Measurements from ENCODE around the gene CTBP1.
"Not testable (repeated sequence)": the region's sequence is repeated elsewhere in the genome, so short reads cannot be mapped to it uniquely, and the experiment has no call there.

CTBP1 gene

DNA sequence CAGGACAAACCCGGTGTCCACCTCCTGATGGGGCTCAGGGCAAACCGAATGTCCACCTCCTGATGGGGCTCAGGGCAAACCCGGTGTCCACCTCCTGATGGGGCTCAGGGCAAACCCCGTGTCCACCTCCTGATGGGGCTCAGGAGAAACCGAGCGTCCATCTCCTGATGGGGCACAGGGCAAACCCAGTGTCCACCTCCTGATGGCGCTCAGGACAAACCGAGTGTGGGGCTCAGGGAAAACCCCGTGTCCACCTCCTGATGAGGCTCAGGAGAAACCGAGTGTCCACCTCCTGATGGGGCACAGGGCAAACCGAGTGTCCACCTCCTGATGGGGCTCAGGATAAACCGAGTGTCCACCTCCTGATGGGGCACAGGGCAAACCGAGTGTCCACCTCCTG is 12.1 kb downstream of the CTBP1 start:
- not testable (repeated sequence) for H3K4me1 ChIP-seq (ENCODE audit: control insufficient read depth, insufficient read depth, low read length); H3K9me3 ChIP-seq (ENCODE audit: control insufficient read depth, insufficient read depth, low read length); H3K27me3 ChIP-seq (ENCODE audit: control insufficient read depth, insufficient read depth, low read length); H3K4me3 ChIP-seq (ENCODE audit: low read depth, low read length); H3K27ac ChIP-seq (ENCODE audit: low read depth, low read length); H3K9ac ChIP-seq (ENCODE audit: low read depth, low read length)
- peaks cover 67% of the 10 kb centered on the region for H3K36me3 ChIP-seq (ENCODE audit: control insufficient read depth, insufficient read depth, low read length)

DNA sequence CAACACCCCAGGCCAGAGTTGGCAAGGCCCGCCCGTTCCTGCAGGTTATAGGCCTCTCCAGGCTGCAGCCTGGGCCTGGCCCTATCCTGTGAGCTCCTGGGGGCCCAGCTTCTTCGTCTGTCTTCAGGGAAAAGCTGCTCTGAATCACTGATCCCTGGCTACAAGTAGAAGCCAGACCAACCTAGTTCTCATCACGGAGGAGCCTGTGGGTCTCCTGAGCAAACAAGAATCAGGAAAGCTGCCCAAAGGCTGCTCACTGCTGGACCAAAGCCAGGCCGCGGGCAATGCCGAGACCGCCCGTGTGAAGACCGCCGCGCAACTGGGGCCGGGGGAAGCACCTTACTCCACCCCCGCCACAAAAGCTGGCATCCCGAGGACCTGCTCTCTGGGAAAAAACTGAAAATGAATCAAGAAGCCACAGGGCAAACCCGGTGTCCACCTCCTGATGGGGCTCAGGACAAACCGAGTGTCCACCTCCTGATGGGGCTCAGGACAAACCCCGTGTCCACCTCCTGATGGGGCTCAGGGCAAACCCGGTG is 12.8 kb downstream of the CTBP1 start:
- Histone ChIP-seq H3K27ac (ENCODE audit: low read depth, low read length) (no peak overlapping the region), H3K27me3 (ENCODE audit: control insufficient read depth, insufficient read depth, low read length) (no peaks in the 10 kb centered on the region), H3K9ac (ENCODE audit: low read depth, low read length) (no peak overlapping the region), H3K9me3 (ENCODE audit: control insufficient read depth, insufficient read depth, low read length) (no peaks in the 10 kb centered on the region), H3K4me3 (ENCODE audit: low read depth, low read length) (no peak overlapping the region), H3K36me3 (ENCODE audit: control insufficient read depth, insufficient read depth, low read length) (peaks cover 68% of the 10 kb centered on the region), H3K4me1 (ENCODE audit: control insufficient read depth, insufficient read depth, low read length) (no peaks in the 10 kb centered on the region)

DNA sequence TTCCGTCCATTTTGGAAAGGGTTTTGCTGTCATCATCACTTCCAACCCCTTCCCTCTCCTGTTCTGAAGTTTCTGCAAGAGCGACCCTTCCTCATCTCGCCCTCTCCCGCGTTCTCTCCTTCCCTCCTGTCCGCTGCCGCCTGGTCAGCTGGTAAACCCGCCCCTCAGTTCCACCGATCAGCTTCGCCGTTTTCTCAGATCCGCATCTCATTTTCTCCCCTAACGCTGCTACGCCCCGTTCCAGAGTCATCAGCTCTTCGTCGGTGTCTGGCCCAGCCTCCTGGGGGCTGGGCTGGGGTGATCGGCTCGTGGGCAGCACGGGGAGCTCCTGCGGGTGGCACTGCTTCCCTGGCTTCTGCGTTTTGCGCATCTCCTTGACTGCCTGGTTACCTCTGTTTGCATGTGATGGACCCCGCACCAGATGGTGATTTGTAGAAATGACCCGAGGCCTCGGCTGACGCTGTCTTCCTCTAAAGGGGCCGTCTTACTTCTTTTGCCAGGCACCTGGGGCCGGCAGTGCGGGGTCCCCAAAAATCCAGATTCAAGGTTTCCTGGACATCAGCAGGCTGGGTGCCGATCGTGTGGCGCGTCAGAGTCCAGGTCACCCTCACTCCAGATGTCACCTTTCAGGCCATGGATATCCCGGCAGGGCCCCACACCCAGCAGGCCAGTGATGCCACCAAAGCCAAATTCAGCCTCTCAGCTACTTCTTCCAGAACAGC is 13.4 kb downstream of the CTBP1 start:
- H3K36me3 ChIP-seq (ENCODE audit: control insufficient read depth, insufficient read depth, low read length): peaks cover 68% of the 10 kb centered on the region
- H3K9me3 ChIP-seq (ENCODE audit: control insufficient read depth, insufficient read depth, low read length): no peaks in the 10 kb centered on the region
- no peaks in the 10 kb centered on the region for H3K4me1 ChIP-seq (ENCODE audit: control insufficient read depth, insufficient read depth, low read length)
- H3K4me3 ChIP-seq (ENCODE audit: low read depth, low read length): no peak overlapping the region
- H3K27ac ChIP-seq (ENCODE audit: low read depth, low read length): no peak overlapping the region
- H3K27me3 ChIP-seq (ENCODE audit: control insufficient read depth, insufficient read depth, low read length): no peaks in the 10 kb centered on the region
- H3K9ac ChIP-seq (ENCODE audit: low read depth, low read length): no peak overlapping the region

DNA sequence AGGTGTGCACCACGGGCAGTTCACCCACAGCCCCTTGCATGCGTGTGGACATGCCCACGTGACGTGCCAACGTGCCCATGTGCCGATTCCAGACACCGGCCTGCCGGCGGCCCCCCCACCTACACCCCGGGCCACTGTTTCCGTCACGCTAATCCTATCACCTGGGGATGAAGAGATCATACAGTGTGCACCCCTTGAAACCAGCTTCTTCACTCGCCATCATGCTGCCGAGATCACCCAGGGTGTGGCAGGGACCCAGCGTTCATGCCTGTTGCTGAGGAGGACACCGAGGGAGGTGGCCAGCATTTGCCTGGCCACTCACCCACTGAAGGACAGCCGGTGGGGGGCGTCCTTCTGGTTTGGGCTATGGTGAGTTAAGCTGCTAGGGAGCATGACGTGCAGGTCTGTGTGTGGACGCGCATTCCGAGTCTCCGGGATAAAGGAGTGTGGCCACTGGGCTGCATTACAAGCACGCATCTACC is 14.1 kb downstream of the CTBP1 start:
- Histone ChIP-seq H3K9me3 (ENCODE audit: control insufficient read depth, insufficient read depth, low read length) (no peaks in the 10 kb centered on the region), H3K36me3 (ENCODE audit: control insufficient read depth, insufficient read depth, low read length) (peaks cover 73% of the 10 kb centered on the region), H3K9ac (ENCODE audit: low read depth, low read length) (no peak overlapping the region), H3K4me3 (ENCODE audit: low read depth, low read length) (no peak overlapping the region), H3K27me3 (ENCODE audit: control insufficient read depth, insufficient read depth, low read length) (no peaks in the 10 kb centered on the region), H3K27ac (ENCODE audit: low read depth, low read length) (no peak overlapping the region), H3K4me1 (ENCODE audit: control insufficient read depth, insufficient read depth, low read length) (no peaks in the 10 kb centered on the region)

DNA sequence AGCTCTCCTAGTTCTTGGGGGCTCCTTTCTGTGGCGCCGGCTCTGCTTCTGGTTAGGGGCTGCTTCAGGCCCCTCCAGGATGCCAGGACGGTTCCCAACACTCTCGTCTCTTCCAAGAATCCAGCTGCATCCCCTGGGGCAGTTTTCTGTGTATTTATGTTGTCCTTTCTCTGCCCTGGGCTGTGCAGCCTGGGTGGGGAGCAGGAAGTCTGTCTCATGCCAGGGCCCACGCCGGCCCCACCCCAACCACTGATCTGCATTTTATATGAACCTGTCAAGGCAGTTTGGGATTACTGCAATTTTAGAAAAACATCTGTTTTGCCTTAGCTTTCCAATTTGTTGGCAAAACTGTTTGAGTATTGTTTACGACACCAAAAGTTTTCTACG is 14.6 kb downstream of the CTBP1 start:
- Histone ChIP-seq H3K27ac (ENCODE audit: low read depth, low read length) (no peak overlapping the region), H3K36me3 (ENCODE audit: control insufficient read depth, insufficient read depth, low read length) (peaks cover 69% of the 10 kb centered on the region), H3K4me3 (ENCODE audit: low read depth, low read length) (no peak overlapping the region), H3K9ac (ENCODE audit: low read depth, low read length) (no peak overlapping the region), H3K4me1 (ENCODE audit: control insufficient read depth, insufficient read depth, low read length) (no peaks in the 10 kb centered on the region), H3K27me3 (ENCODE audit: control insufficient read depth, insufficient read depth, low read length) (no peaks in the 10 kb centered on the region), H3K9me3 (ENCODE audit: control insufficient read depth, insufficient read depth, low read length) (no peaks in the 10 kb centered on the region)

DNA sequence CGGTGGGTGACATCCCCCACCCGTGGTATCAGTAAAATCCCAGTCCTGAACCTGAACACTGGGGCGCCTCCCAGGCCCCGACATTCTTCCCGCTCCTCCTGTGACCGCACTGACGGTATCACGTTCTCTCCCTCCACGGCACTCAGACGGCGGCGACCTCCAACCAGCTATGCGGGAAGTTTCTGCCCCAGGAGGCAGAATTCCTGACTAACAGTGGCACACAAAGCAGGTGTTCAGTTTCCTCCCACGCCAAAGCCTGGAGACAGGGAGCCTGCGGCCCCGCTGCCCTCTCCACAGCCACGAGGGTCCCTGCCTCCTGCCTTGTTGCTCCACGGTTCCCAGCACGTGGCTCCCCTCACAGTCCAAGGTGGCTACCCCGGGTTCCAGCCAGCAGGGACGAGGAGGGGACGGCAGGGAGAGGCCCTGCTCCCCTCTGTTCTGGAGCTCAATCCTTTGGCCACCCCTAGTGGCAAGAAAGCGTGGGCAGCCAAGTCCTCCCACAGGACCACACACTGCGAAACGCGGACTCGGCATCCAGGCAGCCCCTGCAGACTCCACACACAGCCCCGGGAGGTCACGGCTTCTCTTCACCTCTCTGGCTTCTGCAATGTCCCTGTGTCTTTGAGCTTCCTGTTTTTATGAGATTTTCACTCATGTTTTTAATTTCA is 15.2 kb downstream of the CTBP1 start:
- Histone ChIP-seq H3K9me3 (ENCODE audit: control insufficient read depth, insufficient read depth, low read length) (no peaks in the 10 kb centered on the region), H3K27me3 (ENCODE audit: control insufficient read depth, insufficient read depth, low read length) (no peaks in the 10 kb centered on the region), H3K9ac (ENCODE audit: low read depth, low read length) (no peak overlapping the region), H3K36me3 (ENCODE audit: control insufficient read depth, insufficient read depth, low read length) (peaks cover 69% of the 10 kb centered on the region), H3K27ac (ENCODE audit: low read depth, low read length) (no peak overlapping the region), H3K4me3 (ENCODE audit: low read depth, low read length) (no peak overlapping the region), H3K4me1 (ENCODE audit: control insufficient read depth, insufficient read depth, low read length) (no peaks in the 10 kb centered on the region)

DNA sequence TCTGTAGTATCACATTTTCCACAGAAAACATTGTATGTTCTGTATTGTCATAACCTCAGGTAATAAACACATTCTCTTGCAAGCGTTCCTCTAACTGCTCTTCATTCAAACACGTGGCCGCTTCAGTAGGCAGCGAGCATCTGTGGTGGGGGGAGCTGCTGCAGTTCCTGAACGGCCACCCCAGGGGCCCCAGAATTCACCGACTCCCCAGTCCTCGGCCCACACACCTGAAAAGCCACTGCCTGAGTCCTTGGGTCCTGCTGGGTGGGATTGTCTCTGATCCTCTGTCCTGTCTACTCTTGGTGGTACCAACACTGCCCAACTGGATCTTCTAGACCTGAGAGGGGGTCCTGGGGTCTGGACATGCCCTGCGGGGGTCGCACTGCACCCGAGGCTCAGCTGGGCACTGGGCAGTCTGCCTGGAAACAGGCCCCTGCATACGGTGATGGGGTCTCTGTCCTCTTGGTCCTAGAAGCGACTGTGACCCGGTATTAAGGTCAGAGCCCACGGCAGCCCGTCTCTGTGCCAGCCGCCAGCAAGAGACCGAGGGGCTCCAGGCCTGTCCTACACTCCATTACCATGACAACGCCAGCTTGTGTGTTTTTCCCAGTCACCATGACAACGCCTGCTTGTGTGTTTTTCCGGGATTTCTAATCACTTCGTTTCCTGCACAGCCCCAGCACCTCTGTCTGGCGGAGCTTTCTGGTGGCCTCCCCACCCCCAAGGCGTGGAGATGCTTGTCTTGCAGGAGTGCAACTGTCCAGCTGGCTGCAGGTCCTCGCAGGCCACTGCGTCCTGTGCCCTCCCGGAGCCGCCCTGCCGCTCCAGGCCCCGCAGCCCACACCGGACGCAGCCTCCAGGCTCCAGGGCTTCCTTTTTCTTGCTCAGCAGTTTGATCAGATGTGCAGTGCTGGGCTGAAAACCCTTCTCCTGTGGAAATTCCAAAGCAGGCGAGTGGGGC is 16.0 kb downstream of the CTBP1 start:
- peaks cover 71% of the 10 kb centered on the region for H3K36me3 ChIP-seq (ENCODE audit: control insufficient read depth, insufficient read depth, low read length)
- no peaks in the 10 kb centered on the region for H3K9me3 ChIP-seq (ENCODE audit: control insufficient read depth, insufficient read depth, low read length)
- no peak overlapping the region for H3K4me3 ChIP-seq (ENCODE audit: low read depth, low read length)
- no peaks in the 10 kb centered on the region for H3K4me1 ChIP-seq (ENCODE audit: control insufficient read depth, insufficient read depth, low read length)
- no peak overlapping the region for H3K27ac ChIP-seq (ENCODE audit: low read depth, low read length)
- no peak overlapping the region for H3K9ac ChIP-seq (ENCODE audit: low read depth, low read length)
- H3K27me3 ChIP-seq (ENCODE audit: control insufficient read depth, insufficient read depth, low read length): no peaks in the 10 kb centered on the region

DNA sequence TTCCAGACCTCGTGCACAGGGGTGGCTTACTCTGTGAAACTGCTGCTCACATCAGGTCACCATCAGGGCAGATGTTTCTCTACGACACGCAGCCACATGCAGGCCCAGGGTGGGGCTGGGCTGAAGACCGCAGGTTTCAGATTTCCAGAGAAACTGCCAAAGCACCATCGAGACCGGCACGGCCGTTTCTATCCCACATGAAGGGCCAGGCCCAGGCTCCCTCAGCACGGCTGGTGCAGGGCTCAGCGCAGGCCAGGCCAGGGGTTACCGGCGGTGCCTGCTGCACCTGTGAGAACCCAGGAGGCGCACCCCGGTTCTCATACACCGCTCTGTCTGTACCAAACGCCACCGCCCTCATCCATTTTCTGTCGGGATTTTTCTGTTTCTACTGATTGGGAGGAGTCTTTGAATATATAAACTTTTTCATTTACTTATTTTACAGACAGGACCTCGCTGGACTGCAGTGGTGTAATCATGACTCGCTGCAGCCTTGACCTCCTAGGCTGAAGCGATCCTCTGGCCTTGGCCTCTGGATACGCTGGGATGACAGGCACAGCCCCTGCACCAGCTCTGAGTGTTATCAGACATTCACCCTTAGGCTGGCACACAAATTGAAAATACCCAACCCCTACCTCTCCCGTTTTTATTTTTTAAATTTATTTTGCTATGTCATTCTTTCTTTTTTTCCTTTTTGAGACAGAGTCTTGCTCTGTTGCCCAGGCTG is 17.1 kb downstream of the CTBP1 start:
- no peak overlapping the region for H3K4me3 ChIP-seq (ENCODE audit: low read depth, low read length)
- H3K4me1 ChIP-seq (ENCODE audit: control insufficient read depth, insufficient read depth, low read length): no peaks in the 10 kb centered on the region
- peaks cover 71% of the 10 kb centered on the region for H3K36me3 ChIP-seq (ENCODE audit: control insufficient read depth, insufficient read depth, low read length)
- no peaks in the 10 kb centered on the region for H3K27me3 ChIP-seq (ENCODE audit: control insufficient read depth, insufficient read depth, low read length)
- H3K9me3 ChIP-seq (ENCODE audit: control insufficient read depth, insufficient read depth, low read length): no peaks in the 10 kb centered on the region
- no peak overlapping the region for H3K27ac ChIP-seq (ENCODE audit: low read depth, low read length)
- H3K9ac ChIP-seq (ENCODE audit: low read depth, low read length): no peak overlapping the region

DNA sequence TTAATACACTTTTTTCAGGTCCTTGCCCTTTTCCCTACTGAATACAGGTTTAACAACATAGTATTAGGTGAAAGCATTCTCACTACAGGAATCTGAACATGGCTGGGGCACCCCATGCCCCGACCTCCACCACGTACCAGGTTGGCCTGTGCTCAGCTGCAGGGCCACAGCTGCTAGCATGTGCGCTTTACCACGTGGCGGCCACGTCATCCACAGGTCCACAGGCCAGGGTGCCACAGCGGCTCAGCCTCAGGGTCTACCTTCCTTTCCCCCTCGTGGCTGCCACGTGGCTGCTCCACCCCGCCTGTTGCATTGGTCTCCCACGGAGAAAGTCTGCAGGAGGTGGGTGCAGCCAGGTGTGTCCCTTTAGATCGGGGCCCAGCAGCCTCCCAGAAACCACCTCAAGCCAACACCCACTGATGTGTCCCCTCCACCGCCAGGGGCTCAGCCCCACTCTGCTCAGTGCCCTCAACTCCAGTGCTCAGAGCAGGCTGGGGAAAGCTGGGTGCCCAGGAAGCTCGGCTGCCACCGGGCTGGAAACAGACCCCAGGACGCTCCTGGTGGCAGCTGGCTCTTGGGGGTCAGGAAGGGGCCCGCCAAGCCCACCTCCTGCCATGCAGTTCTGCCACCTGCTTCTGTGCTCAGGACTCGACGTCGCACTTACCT is 17.8 kb downstream of the CTBP1 start:
- no peaks in the 10 kb centered on the region for H3K27me3 ChIP-seq (ENCODE audit: control insufficient read depth, insufficient read depth, low read length)
- no peak overlapping the region for H3K27ac ChIP-seq (ENCODE audit: low read depth, low read length)
- no peaks in the 10 kb centered on the region for H3K4me1 ChIP-seq (ENCODE audit: control insufficient read depth, insufficient read depth, low read length)
- no peak overlapping the region for H3K9ac ChIP-seq (ENCODE audit: low read depth, low read length)
- peaks cover 71% of the 10 kb centered on the region for H3K36me3 ChIP-seq (ENCODE audit: control insufficient read depth, insufficient read depth, low read length)
- no peaks in the 10 kb centered on the region for H3K9me3 ChIP-seq (ENCODE audit: control insufficient read depth, insufficient read depth, low read length)
- no peak overlapping the region for H3K4me3 ChIP-seq (ENCODE audit: low read depth, low read length)

DNA sequence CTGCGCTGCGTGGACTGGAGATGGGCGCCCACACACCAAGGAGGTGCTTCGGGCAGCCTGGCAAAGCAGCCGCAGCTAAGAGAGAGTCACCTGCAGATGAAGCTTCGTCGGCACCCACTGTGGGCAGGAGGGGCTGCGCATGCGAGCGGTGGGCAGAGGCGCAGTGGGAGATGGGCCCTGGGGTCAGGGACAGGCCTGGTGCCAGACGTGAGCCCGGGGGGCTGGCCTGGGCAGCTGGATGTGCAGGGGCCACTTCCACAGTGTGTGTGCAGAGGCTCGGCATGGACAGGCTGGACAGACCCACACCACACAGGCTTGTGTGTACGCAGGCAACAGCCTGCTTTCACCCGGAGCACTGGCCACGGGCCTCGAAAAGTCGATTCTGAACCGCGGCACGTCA is 18.6 kb downstream of the CTBP1 start:
- Histone ChIP-seq H3K27me3 (ENCODE audit: control insufficient read depth, insufficient read depth, low read length) (no peaks in the 10 kb centered on the region), H3K36me3 (ENCODE audit: control insufficient read depth, insufficient read depth, low read length) (peaks cover 68% of the 10 kb centered on the region), H3K27ac (ENCODE audit: low read depth, low read length) (no peak overlapping the region), H3K9me3 (ENCODE audit: control insufficient read depth, insufficient read depth, low read length) (no peaks in the 10 kb centered on the region), H3K4me3 (ENCODE audit: low read depth, low read length) (no peak overlapping the region), H3K9ac (ENCODE audit: low read depth, low read length) (no peak overlapping the region), H3K4me1 (ENCODE audit: control insufficient read depth, insufficient read depth, low read length) (no peaks in the 10 kb centered on the region)

All from HUES48 (cell line).